ENCODE data around the gene PTGDS. TPM values are rescaled to one million over a fixed set of nuclear protein-coding genes. Genes with fewer than 3 reads are reported as not detected.

The PTGDS gene
- total RNA-seq, 1 donor from 2014 or later = 0.17 TPM

DNA sequence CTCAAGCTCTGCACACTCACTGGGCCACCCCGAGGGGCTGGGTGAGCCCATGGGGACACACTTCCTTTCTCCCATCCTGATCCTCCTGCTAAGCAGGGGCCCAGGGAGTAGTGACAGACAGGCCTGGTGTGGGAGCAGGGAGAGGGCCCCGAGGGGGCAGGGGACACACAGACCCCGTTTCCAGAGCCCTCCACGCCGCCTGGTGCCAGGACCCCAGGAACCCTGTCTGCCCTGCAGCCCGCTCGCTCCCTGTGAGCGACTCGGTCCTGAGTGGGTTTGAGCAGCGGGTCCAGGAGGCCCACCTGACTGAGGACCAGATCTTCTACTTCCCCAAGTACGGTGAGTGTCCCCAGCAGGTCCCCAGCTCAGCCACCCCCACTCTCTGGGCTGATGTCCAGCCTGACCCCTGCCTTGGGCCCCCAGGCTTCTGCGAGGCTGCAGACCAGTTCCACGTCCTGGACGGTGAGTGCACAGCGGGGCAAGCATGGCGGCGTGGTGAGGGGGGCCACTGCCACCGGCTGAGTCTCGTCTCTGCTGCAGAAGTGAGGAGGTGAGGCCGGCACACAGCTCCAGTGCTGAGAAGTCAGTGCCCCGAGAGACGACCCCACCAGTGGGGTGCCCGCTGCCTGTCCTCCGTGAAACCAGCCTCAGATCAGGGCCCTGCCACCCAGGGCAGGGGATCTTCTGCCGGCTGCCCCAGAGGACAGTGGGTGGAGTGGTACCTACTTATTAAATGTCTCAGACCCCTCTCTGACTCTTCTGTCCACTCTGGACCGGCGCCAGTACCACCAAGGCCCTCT, 30.9 kb upstream of the PTGDS start:
- no peak for DNase-seq

DNA sequence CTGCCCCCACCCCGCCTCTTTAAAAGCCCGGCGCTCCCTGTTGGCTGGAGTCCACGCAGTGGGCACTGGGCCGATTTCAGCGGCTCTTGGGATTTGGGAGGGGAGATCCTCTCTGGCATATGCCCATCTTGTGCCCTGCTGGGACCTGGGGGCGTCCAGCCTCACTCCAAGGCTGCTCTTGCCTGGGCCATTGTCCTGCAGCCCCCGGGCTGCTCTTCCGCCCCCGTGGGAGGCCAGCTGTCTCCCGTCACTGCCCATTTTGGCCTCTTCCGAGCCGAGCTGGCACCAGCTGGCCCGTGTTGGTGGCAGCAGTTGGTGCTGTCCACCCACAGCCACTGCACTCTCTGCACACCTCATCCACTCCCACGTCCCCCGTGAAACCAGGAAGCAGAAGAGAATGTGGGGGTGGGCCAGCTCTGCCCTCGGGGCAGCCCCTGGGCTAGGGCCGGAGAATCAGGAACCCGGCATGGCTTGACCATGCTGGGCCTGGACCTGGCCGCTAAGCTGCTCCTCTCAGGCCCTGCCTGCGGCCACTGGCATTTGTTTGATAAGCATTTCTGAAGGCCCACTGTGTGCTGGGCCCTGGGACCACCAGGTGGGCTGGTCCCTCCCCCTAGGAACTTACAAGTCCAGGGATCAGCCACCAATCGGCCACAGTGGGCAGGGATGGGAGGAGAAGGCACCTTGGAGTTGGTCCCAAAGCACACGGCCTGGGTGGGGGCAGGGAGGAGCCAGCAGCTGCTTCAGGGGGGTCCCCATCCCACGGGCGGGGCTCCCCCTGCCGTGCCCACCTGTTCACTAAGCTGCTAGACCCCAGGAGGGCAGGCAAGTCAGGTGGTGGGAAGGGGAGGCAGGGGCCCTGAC, 30.0 kb upstream of the PTGDS start:
- DNase-seq = no peak

DNA sequence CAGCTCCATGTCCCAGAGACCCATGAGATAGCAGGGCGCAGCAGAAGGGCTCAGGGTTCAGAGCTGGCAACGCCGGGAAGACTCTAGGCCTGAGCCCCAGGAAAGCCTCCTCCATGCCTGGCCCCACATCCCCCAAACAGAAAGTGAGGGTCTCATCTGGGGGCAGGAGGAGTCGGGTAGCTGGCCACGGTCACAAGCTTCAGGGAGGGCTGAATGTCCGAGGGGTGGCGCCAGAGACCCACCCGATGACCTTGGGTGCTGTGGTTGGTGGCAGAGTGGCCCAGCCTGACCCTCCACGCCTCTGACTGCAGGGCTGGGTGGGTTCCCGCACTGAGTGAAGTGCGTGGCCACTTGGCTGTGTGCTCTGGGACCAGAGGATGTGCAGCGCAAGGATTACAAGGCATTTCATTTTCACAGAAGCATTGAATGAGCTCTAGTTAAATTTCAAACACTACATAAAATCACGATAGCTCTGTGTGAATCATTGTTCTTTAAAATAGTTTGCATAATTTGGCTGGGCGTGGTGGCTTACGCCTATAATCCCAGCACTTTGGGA, 29.3 kb upstream of the PTGDS start:
- peak; percentile 63 for DNase-seq

DNA sequence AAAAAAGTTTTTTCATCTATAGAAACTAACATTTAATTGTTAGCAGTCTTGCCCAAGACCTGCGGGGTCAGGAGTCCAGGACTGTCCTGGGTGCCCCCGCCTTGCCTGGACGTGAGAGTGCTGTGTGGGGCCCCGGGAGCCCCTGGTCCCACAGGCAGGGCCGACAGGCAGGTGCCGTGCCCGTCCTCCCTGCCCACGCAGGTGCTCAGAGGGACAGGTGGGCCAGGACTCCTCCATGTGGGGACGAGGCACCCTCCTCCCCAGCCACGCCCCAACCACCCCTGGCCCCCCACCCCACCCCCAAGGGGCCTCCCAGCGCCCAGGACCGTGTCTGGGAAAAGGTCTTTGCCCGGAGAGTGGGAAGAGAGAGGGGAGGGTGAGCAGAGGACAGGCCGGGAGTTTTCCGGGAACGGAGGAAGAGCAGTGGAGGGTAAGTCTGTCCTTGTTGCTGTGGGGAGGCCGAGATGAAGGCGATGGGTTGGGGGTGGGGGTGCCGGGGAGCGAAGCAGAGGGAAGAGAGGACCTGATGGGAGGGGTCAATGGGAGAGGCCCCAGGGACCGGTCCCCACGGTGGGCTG, 28.0 kb upstream of the PTGDS start:
- DNase-seq = no peak

DNA sequence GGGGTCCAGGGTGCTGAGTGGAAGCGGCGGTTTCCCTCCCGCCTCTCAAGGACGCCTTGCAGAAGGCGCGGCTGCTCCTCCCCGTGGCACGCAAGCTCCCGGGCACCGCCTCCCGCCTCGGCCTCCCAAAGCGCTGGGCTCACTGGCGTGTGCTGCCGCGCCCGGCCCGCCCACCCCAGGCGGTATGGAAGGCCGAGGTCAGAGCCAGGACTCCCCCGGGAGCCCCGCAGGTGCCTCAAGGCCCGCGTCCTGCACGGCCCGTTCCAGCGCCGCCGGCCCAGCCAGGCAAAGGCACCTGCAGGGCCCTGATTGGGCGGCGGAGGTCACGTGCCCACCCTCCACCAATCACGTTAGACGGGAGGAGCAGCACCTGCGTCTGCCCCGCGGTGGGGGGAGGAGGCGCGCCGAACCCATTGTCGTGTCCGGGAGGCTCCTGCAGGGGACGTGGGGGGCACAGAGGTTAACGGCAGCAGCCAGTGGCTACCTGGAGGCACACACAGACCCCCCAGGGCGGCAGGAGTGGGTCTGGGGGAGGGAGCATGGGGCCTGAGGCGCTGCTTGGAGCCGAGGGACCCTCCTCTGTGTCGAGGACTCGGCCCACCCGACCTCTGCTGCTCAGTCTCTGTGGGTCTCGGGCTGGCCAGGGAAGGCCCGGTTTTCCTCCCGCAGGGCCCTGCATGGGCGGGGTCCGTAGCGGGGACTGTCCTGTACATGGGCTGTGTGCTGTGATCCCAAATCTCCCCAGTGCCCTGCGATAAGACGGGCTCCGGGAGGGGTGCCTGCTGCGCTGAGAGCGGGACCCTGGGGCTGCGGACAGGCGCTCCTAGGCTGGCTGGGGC, 27.3 kb upstream of the PTGDS start:
- peak; percentile 93 for DNase-seq

DNA sequence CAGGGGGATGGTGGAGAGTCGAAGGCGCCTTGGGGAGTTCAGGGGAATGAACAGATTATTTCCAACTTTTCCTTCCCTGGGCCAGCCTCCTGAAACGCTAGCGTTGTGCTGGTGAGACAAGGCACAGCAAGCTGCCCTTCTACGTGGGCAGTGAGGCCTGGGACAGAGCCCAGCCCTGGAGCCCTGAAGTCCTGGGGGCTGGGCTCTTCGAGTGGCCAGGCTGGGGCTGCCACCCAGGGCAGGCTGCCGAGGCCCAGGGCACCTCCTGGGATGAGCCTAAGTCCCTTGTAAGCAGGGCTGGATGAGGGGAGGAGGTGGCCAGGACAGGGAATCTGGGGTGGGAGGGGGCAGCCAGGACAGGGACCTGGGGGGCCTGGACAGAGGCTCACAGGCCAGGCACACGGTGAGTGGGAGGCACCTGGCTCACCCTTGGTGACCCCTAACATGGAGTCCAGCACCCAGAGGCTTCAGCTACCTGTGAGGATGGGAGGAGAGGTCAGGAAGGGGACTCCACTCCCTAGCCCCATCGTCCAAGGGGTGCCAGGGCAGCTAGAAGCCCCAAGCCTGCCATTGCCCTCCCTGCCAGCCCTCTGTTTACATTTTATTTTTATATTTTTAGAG, 26.5 kb upstream of the PTGDS start:
- peak; percentile 24 for DNase-seq

DNA sequence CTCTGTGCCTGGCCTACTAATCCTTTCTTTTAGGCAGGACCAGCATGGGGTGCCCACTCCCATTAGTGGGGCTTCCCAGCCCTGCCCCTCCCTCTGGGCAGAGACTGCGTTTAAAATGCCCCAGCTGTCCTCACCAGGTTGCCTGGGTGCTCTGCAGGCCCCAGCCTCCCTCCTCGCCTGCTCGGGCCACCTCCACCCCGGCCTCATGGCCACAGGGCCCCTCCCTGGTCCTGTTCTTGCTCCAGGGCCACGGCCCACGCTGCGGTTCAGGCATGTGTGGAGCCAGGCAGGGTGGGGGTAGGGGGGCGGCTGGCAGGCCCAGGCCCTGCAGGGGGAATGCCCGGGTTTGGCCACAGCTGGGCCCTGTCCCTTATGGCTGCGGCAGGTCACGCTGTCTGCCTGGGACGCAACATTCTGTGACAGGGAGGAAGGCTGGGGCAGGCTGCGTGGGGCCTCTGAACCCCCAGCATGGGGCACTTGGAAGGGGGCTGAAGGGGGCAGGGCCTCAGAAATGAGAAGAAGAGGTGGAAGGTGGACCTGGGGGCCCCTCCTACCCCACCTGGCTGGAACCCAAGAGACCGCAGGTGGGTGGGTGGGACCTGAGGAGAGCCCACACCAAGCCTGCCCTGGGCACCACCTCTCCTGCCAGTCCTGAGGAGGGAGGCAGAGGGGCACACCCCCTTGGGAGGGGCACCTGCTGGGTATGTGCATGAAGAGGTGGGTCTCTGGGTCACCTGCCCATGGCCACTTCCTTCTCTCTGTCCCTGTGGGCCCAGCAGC, 25.6 kb upstream of the PTGDS start, which contains the start of gene LCN12:
Gene LCN12 (plus strand): TSS at position 733 of the 780 bp plus-strand sequence. CDS start 55 bp downstream, outside the sequence.
- DNase-seq = no peak

DNA sequence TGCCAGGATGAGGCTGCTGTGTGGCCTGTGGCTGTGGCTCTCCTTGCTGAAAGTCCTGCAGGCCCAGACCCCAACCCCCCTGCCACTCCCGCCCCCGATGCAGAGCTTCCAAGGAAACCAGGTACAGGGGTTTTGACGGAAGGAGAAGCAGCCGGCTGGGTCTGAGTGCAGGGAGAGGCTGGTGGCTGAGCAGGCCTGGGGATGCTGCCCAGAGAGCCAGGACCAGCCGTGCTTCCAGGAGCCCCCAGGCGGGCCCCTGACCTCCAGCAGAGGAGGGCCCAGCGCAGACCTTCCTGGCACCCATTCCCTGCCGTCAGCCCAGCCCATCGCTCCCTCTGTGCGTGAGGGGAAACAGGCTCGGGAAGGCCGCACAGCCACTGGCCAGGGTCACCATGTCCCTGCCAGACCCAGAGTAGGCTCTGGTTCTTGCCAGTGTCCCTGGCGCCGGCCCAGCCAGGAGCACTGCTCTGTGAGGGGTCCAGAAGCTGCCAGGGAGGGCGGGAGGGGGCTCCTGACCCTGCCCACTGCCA, 24.9 kb upstream of the PTGDS start:
- DNase-seq = no peak

DNA sequence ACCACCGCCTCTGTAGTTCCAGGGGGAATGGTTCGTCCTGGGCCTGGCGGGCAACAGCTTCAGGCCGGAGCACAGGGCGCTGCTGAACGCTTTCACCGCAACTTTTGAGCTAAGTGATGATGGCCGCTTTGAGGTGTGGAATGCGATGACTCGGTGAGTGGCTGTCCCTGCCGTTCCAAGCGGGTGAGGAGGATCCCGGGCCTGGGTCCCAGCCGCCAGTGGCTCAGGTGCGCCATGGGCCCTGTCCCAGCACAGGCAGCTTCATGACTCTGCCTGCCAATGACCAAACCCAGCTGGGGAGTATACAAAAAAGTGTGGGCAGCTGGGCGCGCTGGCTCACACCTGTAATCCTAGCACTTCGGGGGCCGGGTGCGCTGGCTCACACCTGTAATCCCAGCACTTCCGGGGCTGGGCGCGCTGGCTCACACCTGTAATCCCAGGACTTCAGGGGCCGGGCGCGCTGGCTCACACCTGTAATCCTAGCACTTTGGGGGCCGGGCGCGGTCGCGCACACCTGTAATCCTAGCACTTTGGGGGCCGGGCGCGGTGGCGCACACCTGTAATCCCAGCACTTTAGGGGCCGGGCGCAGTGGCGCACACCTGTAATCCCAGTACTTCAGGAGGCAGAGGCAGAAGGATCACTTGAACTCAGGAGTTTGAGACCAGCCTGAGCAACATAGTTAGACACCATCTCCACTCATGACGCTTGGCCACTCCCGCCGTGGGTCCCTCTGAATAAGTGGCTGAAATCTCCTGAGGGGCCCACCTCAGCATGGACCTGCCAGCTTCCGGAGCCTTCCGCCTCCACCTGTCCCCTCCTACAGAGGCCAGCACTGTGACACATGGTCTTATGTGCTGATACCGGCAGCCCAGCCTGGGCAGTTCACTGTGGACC, 24.2 kb upstream of the PTGDS start:
- no peak for DNase-seq

DNA sequence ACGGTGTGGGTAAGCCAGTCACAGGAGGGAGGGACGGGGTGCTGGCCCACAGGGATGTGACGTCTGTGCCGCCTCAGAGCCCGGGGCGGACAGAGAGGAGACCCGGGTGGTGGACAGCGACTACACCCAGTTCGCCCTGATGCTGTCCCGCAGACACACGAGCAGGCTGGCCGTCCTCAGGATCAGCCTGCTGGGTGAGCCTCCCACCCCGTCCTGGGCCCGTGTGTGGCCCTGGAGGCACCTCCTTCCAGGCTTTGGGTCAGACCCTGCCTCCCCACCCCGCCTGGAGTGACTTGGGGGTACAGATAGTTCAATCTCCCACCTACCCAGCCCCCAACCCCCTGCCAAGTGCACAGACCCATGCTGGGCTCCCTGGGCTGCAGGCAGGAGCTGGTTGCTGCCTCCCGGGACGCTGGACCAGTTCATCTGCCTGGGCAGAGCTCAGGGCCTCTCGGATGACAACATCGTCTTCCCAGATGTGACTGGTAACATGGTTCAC, 23.5 kb upstream of the PTGDS start:
- DNase-seq = no peak

DNA sequence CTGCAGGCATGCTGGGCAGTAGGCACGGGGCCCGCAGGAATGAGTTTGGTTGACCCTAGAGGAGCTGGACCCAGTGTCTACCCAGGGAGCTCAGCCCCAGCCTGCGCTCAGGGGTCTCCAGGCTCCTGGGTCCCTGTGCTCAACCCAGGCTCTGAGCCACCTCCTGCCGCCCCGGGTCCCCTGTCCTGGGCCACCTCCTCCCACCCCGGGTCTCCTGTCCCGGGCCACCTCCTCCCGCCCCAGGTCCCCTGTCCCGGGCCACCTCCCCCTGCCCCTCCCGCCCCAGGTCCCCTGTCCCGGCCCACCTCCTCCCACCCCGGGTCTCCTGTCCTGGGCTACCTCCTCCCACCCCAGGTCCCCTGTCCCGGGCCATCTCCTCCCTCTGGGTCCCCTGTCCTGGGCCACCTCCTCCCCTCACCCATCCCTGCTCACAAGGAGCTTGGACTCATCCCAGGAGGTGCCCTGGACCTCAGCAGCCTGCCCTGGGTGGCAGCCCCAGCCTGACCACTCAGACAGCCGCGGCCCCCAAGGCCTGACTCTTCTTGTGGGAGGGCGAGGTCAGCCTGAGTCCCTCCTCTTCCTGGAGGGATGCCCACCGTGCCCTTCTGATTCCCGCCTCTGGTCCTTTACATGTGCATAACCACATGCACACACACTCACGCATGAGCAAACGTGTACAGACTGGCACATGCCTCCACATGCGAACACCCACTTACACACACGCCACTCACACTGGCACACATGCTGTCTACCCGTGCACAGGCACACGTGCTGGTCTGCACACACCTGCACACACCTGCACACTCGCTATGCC, 22.8 kb upstream of the PTGDS start:
- no peak for DNase-seq

DNA sequence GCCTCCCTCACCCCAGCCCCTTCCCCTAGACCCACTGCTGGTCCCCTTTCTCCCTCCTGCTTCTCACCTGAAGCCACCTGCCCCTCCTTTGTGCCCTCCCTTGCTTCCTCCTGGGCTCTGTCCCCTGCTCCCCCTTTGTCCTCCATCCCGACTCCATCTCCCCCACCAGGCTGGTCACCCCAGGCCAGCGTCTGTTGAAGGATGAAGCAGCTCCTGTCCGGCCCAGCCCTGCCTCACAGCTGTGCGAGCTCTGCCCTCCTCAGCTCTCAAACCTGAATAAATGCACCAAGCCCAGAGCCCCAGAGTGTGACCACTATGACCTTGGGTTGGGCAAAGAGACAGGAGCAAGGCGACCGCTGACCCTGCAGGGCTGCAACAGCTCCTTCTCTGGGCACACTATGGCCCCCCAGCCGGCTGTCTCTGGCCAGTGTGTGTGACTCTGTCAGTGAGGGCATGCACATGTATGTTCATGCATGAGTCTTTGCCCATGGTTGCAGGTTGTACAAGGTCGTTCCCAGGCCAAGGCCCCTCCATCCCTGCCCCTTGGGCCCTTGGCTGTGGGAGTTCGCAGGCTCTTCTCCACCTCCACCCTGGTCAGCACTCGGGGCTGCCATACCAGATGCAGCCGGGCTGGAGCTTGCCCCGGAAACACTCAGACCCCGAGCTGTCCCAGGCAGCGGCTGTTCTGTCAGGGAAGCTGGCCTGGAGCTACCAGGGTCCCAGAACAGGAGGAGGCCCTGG, 21.9 kb upstream of the PTGDS start:
- no peak for DNase-seq

DNA sequence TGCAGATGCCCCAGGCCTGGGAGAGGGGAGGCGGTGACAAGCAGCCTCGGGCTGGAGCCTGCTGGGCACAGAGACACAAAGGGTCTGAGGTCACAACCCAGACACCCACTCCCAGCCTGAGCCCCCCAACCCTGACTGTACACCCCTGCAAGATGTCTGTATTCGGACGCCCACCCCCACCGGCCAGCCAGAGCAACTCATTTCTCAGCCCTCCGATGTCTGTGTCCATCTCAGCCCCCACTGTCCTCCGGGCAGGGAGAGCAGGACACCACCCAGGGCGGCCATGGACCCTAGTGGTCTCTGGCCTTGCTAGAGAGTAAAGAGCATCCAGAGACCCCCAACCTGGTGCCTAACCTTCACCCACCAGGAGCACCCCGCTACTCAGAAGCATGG, 21.4 kb upstream of the PTGDS start:
- no peak for DNase-seq

DNA sequence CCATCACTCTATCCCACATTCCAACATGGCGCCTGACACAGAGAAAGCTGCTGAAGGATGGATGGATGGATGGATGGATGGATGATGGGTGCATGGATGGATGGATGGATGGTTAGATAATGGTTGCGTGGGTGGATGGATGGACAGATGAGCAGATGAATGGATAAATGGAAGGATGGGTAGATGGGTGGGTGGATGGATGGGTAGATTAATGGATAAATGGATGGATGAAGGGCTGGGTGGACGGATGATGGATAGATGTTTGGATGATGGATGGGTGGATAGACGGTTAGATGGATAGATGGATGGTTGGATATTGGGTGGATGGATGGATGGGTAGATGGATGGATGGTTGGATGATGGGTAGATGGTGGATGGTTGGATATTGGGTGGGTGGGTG, 20.7 kb upstream of the PTGDS start:
- DNase-seq = no peak

DNA sequence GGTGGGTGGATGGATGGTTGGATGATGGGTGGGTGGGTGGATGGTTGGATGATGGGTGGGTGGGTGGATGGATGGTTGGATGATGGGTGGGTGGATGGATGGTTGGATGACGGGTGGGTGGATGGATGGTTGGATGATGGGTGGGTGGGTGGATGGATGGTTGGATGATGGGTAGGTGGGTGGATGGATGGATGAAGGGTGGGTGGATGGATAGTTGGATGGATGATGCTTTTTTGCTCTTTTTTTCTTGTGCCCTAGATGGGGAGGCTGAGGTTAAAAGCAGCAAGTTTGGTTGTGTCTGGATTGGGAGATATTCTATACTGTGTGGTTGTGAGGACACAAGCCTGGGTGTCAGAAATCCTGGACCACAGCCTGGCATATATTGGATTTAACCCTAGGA, 19.8 kb upstream of the PTGDS start:
- DNase-seq = no peak

DNA sequence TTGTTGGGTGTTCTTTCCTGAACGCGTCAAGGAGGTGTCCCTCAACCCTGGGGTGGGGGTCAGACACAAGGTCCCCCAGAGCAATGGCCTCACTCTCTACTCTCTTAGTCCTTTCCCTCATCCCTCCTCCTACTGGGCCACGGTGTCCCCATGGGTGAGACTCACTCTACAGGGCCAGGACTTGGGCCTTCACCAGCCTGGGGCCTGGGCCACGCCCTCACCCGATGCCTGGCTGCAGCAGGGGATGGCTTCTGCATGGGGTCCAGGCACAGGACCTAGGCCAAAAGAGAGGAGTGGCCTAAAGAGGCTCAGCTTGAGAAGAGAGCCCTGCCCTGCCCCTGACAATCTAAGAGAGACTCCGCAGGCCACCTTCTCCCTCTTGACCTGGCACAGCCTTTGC, 19.4 kb upstream of the PTGDS start:
- no peak for DNase-seq

DNA sequence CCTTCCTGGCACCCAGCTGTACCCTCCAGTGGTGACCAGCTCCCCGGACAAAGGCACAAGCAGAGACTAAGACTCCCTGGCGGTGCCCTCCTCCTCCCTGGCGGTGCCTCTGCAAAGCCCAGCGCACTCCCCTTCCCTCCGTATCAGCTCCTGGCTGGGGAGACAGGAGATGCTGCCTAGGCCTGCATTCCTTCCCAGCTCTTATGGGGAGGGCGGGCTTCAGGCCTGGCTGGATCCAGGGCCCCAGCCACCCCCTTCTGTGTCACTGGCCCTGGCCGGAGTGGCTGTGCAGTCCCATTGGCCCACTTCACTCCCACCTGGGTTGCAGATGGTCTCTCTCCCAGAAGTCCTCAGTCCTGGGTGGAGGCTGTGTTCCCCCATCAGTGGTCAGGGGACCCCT, 18.8 kb upstream of the PTGDS start:
- DNase-seq = no peak
